Stimulated activated CD8-positive, alpha-beta memory T cell treated with anti-CD3 and anti-CD28 coated beads, Interleukin-7, amount 100 ng/mL, for 24 hours (primary cell): Measurements from ENCODE around the gene CLIP3.
"Not testable (repeated sequence)": the region's sequence is repeated elsewhere in the genome, so short reads cannot be mapped to it uniquely, and the experiment has no call there.

Source experiments
- DNase-seq: peaks from one replicate; pipeline ENCODE4 v3.0.0-alpha.2; 2020; ENCODE audit warnings: low read depth

CLIP3 gene

DNA sequence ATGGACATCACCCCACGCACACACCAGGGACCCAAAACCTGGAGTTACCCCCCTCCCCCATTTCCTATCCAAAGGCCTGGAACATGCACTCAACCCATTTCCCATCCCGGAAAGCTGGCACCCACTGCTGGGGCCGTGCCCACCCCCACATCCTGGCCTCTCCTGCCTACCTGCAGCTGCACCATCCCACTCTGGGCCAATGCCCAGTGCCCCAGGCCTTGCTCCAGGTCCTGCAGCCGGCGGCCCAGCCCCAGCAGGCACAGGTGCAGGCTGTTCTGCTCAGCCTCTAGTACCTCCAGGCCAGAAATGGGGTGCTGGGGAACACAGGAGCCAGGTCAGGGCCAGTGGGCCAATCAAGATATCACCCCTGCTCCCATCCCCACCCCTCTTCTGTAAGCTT is 25.7 kb downstream of the CLIP3 start:
- DNase-seq, result no peak

DNA sequence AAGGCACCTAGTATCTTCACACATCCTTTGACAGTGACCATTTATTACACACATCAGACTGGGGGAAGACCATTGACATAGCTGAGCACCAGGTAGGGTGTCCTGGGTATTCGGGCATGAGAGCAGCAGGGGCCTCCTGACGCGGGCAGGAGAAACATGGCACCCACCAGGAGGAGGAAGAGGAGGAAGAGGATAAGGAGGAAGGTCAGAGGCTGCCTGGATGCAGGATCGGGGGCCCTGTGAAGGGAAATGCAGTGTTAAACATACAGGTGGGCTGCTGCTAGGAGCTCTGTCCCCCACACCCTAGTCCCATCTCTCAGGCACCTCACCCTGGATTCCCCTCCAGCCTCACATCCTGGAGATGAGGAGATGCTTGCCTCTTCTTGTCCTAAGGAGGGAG is 29.4 kb downstream of the CLIP3 start:
- DNase-seq, result no peak

DNA sequence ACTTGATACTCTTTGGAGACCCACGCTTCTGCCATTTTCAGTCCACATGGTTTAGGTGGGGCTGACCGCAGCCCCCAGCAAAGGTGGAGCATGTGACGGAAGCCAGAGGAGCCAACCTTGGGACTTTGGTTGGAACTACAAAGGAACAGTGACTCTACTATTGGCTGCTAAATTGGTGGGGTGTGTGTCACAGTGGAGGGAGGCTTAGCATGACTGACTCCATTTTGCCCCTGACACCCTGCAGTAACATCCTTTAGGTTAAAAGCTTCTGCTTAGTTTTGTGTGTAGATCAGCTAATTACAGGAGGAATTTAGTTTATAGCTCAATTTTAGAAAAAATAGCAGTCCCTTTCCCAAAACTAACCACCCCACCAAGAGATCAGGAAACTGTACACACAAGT is 31.1 kb downstream of the CLIP3 start:
- no peak for DNase-seq

DNA sequence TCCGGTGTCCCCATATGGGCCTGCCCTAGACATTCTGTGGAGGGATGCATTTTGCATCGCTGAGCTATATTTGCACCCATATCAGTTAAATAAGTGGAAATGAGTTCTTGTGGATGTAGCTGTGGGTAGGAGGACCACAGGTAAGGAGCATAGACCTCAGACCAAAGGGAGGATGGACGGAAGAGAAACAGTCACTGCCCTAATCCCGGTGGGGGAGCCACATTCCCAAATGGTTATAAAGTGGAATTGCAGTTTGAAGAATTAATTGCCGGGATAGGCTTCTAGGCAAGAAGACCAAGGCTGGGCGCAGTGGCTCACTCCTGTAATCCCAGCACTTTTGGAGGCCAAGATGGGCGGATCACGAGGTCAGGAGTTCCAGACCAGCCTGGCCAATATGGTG is 35.9 kb downstream of the CLIP3 start:
- DNase-seq, result no peak

DNA sequence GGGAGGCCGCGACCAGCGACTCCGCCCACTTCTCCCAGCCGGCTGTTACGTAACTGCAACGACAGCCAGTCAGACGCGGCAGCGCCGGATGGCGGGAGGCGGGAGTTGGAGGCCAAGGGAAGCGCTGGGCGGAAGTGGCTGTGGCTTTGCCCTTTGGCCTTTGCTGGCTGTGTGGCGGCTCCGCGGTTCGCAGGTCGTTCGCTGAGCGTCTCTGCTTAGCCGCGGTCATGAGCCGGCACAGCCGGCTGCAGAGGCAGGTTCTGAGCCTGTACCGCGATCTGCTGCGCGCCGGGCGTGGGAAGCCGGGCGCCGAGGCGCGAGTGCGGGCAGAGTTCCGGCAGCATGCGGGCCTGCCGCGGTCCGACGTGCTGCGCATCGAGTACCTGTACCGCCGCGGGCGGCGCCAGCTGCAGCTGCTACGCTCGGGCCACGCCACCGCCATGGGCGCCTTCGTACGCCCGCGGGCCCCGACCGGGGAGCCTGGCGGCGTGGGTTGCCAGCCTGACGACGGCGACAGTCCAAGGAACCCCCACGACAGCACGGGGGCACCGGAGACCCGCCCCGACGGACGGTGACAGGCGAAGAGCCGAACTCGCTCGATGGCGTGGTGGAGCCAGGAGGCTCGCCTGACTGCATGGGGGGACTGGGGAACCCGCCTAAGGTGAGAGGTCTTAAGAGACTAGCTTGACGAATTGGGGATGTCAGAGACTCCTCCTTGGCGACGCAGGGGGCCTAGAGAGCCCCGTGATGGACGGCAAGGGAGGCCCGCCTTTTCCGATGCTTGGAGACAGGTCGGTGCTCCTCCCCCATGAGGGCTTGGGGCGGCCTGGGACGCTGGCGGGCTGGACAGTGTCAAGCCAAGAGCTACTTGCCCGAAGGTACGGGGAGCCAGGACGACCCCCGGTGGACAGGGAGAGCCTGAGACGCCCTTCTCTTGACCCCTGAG is 37.4 kb downstream of the CLIP3 start, which contains the start of gene SDHAF1:
SDHAF1 (plus strand) TSS at position 141 of the 946 bp plus-strand sequence; CDS start at position 228, 87 bp downstream.
- DNase-seq, result peak; percentile 92

DNA sequence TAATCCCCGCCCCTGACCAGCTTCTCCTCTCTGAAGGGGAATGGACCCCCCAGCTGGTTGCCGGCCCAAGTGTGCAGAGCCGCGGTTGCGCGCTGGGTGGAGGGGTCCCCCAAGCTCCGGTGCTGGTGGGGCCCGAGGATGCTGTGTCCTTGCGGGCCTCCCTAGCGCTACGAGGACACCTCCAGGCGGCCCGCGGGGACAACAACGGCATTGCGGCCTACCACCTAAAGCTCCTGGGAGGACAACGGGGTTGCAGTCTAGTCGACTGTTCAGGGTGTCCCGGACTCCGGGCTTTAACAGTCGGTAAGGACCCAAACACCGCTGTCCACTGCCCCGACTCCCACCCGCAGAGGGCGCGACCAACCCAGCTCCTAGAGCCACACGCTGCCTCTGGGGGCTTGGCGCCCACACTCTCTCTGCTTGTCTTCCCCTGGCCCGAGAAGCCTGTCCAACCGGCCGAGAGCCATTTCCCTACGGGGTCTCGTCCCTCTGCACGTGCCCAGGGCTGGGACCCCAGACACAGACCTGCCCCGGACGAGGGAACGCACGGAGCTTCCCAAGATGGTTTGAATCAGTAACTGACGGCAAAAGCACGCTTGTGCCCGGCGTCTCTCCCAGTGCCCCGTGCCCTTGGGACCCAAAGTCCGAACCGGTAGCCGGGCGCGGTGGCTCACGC is 38.6 kb downstream of the CLIP3 start:
- no peak for DNase-seq

DNA sequence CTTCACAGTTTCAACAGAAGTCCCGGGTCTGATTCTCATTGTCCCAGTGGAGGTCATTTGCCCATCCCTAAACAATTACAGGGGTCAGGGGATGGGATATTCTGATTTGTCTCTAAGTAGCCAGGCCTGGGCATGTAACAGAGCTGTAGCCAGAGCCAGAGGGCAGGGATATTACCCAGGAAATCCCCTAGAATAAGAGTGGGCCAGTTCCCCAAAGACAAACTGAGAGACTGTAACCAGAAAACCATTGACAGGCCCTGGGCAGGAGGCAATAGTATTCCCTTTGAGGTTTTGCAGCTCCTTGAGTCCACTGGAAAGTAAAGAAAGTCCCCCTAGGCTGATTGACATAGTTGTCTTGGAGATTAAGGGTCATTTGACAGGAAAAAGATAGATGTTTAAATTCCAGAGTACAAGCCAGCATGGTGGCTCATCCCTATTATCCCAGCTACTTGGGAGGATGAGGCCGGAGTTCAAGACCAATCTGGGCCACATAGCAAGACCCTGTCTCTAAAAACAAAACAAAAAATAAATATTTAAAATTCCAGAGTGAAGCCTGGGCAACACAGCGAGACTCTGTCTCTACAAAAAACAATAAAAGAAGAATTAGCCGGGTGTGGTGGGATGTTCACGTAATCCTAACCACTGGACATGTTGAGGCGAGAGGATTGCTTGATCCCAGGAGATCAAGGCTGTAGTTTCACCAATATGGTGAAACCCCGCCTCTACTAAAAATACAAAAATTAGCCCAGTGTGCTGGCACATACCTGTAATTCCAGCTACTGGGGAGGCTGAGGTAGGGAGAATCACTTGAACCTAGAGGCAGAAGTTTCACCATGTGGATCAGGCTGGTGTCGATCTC is 39.5 kb downstream of the CLIP3 start:
- no peak for DNase-seq

DNA sequence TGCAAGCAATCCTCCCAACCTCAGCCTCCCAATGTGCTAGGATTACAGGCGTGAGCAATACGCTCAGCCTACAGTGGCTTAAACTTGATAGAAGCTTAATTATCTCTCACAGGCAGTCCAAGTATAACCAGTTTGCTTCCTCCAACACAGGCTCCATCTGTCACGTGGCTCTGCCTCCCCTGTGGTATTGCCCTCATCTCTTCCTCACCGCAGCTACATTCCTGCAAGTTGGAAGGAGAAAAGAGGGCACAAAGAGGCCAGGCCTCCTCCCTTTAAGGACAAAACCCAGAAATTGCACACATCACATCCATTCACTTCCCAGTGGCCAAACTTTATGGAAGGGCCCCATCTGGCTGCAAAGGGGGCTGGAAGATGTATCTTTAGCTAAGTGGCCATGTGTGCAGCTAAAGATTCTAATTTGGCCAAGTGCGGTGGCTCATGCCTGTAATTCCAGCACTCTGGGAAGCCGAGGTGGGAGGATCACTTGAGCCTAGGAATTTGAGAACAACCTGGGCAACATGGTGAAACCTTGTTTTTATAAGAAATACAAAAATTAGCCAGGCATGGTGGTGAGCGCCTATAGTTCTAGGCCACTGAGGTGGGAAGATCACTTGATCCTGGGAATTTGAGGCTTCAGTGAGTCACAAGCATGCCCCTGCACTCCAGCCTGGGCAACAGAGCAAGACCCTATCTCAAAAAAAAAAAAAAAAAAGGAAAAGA is 40.8 kb downstream of the CLIP3 start:
- no peak for DNase-seq

DNA sequence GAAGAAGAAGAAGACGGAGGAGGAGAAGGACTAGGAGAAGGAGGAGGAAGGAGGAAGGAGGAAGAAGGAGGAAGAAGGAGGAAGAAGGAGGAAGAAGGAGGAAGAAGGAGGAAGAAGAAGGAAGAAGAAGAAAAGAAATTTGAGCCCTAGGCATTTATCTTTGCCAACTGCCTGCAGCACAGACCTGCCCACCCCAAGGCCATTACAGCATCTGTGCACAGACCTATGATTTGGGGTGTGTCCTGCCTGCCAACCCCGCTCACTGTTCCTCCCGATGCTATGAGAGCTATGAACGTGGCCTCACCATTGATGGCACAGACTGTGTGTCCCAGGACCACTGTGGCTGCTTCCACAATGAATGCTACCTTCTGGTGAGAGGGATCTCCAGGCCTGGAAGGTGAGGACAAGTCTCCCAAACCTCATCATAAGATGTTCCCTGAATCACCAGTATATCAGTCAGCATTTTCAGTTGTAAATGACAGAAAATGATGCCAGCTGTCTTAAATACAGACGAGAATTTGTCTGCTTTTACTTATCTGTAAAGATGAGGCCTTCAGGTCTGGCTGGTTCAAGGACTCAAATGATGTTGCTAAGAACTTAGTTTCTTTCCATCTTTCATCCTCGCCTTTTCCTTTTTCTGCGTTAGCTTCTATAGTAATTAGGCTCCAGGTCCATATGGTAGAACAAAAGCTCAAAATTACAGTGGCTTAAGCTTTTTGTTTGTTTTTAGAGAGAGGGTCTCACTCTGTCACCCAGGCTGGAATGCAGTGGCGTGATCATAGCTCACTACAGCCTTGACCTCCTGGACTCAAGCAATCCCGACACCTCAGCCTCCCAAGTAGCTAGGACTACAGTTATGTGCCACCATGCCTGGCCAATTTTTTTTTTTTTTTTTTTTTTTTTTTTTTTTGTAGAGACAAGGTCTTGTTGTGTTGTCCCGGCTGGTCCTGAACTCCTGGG is 41.6 kb downstream of the CLIP3 start:
- no peak for DNase-seq

DNA sequence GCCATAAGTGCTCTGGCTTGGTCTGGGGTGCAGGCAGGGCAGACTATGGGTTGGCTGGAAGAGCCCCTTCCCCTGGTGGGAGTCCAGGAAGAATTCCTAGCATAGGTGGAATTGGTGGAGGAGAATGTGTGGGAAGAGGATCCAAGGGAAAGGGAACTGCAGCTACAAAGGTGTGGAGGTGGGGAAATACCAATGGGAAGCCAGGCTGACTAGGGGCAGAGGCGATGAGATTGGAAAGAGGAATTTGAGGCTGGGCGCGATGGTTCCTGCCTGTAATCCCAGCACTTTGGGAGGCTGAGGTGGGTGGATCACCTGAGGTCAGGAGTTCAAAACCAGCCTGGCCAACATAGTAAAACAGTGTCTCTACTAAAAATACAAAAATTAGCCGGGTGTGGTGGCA is 42.5 kb downstream of the CLIP3 start:
- DNase-seq, result no peak

DNA sequence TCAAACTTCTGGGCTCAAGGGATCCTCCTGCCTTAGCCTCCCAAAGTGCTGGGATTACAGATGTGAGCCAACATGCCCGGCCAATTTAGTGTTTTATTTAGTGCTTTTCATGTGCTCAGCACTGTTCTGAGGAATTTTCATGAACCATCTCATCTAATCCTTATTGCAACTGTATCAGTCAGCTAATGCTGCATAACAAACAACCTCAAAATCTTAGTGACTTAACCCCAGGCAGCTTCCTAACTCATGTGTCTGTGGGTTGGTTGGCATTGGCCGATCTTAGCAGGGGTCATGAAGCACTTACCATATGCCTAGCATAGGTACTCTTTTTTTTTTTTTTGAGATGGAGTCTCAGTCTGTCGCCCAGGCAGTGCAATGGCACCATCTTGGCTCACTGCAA is 43.8 kb downstream of the CLIP3 start:
- no peak for DNase-seq

DNA sequence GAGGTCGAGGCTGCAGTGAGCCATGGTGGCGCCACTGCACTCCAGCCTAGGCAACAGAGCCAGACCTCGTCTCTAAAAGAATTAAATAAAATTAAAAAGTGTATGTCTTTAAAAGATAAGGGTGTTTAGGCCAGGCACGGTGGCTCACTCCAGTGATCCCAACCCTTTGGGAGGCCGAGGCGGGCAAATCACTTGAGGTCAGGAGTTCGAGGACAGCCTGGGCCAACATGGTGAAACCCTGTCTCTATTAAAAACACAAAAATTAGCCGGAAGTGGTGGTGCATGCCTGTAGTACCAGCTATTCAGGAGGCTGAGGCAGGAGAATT is 45.1 kb downstream of the CLIP3 start:
- DNase-seq, result no peak

DNA sequence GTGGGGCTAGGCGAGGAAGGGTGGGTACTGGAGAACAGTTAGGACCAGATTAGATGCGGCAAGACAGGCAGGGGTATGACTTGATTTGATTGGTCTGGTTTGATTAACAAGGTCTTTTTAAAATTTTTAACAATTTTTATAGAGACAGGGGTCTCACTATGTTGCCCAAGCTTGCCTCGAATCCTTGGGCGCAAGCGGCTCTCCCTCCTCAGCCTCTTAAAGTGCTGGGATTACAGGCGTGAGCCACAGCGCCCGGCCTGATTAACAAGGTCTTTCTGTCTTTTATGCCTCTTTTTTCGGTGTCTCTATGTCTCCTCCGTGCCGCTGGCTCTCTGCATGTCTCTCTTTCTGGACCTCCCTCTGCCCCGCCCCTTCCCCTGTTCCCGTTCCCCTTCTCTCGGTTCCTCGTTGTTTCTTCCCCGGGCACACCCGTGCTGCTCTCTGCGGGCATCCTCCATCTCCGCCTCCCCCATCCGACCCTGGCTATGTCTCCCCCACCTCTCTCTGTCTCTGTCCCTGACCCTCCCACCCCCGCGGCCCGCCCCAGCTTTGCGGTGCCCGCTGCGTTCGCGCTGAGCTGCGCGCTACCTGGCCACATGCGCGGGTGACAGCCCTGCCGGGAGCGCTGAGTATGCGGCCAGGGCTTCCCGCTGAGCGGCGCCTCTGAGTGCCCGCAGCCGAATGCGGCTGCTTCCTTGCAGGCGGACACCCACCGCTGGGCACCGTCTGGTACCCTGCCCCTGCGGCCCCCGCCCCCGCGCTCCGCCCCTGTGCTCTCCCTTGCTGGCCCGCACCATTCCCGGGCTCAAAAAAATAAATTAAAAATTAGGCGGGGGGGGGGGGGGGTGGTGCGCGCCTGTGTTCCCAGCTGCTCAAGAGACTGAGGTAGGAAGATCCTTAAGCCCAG is 45.8 kb downstream of the CLIP3 start:
- no peak for DNase-seq

DNA sequence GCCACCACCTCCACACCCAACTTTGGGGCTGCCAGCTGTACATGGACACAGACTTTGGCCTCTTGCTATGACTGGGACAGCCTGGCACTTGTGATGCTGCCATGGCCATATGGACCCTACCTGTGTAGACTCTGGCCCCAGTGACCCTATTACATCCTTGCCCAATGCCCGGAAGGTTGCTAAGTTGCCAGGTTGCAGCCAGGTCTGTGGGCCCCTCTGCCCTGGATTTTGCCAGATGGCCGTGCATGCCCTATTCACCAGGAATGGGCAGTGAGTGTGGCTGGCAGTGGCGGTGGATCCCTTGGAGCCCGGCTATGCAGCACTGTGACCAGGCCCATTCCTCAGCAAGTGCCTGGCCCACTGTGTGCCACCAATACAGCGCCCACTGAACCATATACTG is 46.6 kb downstream of the CLIP3 start:
- no peak for DNase-seq

DNA sequence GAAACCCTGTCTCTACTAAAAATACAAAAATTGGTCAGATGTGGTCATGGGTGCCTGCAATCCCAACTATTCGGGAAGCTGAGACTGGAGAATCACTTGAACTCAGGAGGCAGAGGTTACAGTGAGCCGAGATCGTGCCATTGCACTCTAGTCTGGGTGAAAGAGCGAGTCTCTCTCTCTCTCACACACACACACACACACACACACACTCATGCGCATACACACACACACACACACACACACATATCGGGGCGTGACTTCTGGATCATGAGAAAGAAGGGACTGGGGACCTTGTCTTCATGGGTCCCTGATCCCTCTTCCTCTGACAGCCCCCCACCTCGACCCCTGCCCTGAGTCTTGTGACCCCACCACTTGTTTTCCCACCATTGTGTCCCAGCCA is 49.5 kb downstream of the CLIP3 start:
- DNase-seq, result no peak

DNA sequence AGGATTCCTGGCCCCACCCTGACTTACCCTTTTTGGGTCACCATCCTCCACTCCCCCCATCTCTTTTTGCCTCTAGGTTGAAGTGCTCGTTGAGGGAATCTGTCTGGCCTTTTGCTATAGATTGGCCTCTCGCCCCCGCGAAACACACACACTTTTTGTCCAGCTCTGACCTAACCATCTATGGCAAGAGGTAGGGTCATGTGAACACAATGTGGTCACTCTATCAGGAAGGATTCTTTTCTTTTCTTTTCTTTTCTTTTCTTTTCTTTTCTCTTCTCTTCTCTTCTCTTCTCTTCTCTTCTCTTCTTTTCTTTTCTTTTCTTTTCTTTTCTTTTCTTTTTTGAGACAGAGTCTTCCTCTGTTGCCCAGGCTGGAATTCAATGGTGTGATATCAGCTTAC is 51.7 kb downstream of the CLIP3 start:
- not testable (repeated sequence) for DNase-seq

DNA sequence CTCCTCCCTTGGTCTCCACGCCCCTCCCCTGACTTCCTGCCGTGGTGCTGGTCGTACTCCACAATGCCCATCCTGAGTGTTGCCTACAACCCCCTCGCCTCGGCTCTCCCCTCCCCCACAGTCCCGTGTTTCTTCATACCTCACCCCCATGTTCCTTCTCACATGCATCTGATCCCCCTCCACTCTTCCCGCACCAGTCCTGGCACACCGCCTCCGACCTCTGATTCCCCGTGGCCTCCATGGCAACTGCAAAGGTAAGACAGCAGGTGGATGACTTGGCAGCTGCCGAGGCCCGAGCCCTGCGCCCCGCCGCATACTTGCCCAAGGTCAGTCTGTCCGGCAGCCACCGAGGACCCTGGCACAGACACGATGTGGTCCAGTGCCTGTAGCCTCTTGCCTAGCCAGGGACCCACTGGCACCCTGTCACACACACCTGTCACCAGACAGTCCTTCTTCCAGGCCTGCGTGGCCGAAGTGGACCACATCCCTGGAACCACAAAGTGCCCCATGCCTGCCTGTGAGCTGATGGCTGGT is 53.8 kb downstream of the CLIP3 start:
- DNase-seq, result no peak

DNA sequence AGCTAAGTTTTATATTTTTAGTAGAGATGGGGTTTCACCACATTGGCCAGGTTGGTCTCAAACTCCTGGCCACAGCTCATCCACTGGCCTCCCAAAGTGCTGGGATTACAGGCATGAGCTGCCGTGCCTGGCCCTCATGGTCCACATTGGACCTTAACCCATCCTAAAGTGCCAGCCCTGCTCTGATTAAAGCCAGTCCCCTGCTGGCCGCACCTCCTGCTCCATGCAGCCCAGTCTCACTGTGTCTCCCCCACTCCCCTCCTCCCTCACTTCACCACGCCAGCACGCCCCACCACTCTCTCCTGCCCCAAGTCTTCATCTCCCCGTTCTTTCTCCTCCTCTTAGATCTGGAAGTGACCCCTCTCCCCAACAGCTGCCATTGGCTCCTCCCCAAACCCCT is 54.4 kb downstream of the CLIP3 start:
- DNase-seq, result no peak

DNA sequence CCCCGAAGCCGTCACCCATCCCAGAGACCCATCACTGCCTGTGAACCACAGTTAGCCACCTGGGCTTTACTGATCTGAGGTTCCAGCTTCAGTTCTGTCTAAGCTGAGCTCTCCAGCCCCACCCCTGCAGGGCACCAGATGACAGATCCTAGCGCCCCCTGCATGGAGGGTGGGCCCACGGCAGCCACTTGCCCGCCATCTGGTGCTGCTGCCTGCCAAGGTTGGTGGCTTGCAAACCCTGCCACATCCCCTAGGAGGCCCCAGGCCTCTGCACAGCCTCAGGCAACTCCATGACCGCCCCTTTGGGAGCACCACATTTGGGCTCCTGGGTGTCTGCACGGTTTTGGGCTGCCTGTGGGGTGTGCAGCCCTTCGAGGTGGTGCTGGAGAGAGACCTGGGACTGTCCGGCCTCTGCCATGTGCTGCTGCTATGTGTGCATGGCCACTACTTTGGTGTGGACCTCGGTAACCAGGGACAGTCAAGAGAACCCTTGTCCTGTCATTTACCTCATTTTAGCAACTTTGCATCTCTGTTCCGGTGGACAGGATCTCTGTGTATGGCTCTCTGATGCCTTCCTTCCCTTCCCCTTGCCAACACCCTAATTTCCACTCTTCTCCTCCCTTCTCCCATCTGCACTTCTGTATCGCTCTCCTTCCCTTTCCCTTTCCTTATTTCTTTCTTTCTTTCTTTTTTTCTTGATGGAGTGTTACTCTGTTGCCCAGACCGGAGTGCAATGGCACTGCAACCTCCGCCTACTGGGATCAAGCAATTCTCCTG is 55.0 kb downstream of the CLIP3 start:
- no peak for DNase-seq
